ENCODE measurements around the gene TRABD2B.

DNA sequence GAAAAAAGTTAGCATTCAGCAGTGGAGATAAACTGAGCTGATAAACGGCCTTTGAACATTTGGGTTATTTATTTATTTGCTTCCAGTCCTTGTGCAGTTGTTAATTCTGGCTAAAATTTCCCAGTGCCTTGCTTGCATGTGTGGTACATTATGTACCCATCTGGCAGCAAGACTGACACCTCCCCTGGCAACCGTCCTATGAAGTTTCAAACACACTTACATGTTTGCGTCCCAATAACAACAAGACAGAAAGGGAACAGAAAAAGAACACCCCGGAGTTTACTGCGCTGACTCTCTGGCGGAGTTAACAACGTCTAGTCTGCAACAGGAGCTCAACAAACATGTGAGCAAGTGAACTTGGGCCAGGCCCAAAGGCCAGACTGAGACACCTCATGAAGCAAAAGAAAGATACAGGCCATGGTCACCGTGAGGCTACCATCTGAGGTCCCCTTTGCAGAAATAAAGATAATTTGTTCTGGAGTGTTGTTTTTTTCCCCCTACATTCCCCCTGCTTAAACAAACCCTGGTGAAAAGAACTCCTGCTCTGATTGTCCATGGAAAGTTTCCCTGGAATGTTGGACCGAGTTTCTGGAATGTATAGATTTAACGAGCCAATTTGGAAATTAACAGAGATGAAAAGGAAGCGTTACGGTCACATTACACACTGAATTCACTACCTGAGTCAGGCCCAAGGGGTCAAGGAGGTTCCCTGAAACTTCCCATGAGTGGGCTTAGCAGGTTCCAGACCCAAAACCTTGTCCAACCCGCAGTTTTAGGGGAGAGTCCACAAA, 33.4 kb downstream of the TRABD2B start:
- TF ChIP-seq, protein P1, sequence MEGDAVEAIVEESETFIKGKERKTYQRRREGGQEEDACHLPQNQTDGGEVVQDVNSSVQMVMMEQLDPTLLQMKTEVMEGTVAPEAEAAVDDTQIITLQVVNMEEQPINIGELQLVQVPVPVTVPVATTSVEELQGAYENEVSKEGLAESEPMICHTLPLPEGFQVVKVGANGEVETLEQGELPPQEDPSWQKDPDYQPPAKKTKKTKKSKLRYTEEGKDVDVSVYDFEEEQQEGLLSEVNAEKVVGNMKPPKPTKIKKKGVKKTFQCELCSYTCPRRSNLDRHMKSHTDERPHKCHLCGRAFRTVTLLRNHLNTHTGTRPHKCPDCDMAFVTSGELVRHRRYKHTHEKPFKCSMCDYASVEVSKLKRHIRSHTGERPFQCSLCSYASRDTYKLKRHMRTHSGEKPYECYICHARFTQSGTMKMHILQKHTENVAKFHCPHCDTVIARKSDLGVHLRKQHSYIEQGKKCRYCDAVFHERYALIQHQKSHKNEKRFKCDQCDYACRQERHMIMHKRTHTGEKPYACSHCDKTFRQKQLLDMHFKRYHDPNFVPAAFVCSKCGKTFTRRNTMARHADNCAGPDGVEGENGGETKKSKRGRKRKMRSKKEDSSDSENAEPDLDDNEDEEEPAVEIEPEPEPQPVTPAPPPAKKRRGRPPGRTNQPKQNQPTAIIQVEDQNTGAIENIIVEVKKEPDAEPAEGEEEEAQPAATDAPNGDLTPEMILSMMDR (IDR thresholded peaks at IDR 0.05): no peak
- no peak for TF ChIP-seq POLR2A (IDR thresholded peaks at IDR 0.05)

Measured in body of pancreas (tissue), 4 donors.